Heart right ventricle (tissue), 16 donors: ENCODE results near the gene GMDS. TPM values are rescaled to one million over a fixed set of nuclear protein-coding genes. Genes with fewer than 3 reads are reported as not detected.

Experiments
- ATAC-seq, 8 donors: fragments of 200-7000 bp; cut with Tn5 transposase; one replicate each; pipeline ENCODE4 v1.9.1; 2020; ENCODE audit warnings: mild to moderate bottlenecking in 8 of 8, moderate library complexity in 8 of 8, moderate number of reproducible peaks in 1 of 8
- DNase-seq, 2 donors: peaks; one replicate each; pipeline ENCODE4 v3.0.0-alpha.2; 2020
- H3K27ac ChIP-seq, 10 donors: fragments of 200-600 bp; sonication (generic) in 2 of 10; one replicate each; pipeline versions ENCODE4 v1.5.0 to v1.8.0; 2020 to 2022; ENCODE audit warnings: mild to moderate bottlenecking in 3 of 10
- H3K27me3 ChIP-seq, 7 donors: fragments of 200-600 bp; one replicate each; pipeline ENCODE4 v1.8.0; 2021 to 2022; ENCODE audit warnings: mild to moderate bottlenecking in 2 of 7
- H3K36me3 ChIP-seq, 9 donors: fragments of 200-600 bp; sonication (generic) in 1 of 9; one replicate each; pipeline versions ENCODE4 v1.5.0 to v1.8.0; 2020 to 2022; ENCODE audit warnings: mild to moderate bottlenecking in 2 of 9
- H3K4me1 ChIP-seq, 9 donors: fragments of 200-600 bp; sonication (generic) in 1 of 9; one replicate each; pipeline versions ENCODE4 v1.5.0 to v1.8.0; 2020 to 2022; ENCODE audit warnings: mild to moderate bottlenecking in 4 of 9
- H3K4me3 ChIP-seq, 10 donors: fragments of 200-600 bp; sonication (generic) in 2 of 10; one replicate each; pipeline versions ENCODE4 v1.5.0 to v1.8.0; 2020 to 2022; ENCODE audit warnings: mild to moderate bottlenecking in 7 of 10, moderate library complexity in 2 of 10
- H3K9me3 ChIP-seq, 11 donors: fragments of 200-600 bp in 10 of 11; sonication (generic) in 2 of 11; one replicate each; pipeline versions ENCODE4 v1.5.0 to v1.8.0; 2013 to 2022; ENCODE audit warnings: mild to moderate bottlenecking in 2 of 11, control low read depth in 1 of 11, moderate library complexity in 1 of 11
- CTCF ChIP-seq, 9 donors: fragments of 200-600 bp; sonication (generic) in 2 of 9; IDR thresholded peaks; one replicate each; pipeline versions ENCODE4 v1.5.0 to v1.8.0; 2021 to 2022; ENCODE audit warnings: antibody characterized with exemption in 9 of 9, mild to moderate bottlenecking in 5 of 9, moderate library complexity in 1 of 9
- WGBS, 2 donors: extraction: QIAGEN DNeasy Blood & Tissue Kit; methylation state at CpG; one replicate each; pipeline ENCODE4 v1.1.7; 2013; ENCODE audit warnings: inconsistent platforms in 1 of 2; 5-methylcytosine and 5-hydroxymethylcytosine counted together
- intact Hi-C, 10 donors: fragments of 100-400 bp; cut with DNase I; formaldehyde crosslinking; loops; one replicate each; pipeline versions ENCODE4 v1.11.1 to v1.14.2; 2022
- polyA plus RNA-seq, 2 donors: library from polyadenylated mRNA; stranded (reverse); fragments of 200-250 nt; gene quantifications; one replicate each; pipeline ENCODE4 v1.2.3, GENCODE V29; 2013
- total RNA-seq, 10 donors: library from RNA; stranded (reverse); fragmentation: NEBNext Ultra II Directional in 3 of 10; extraction: Animal tissue kit (Norgen Biotek cat#: 25700) in 3 of 10; gene quantifications; one replicate each; pipeline versions ENCODE4 v1.2.1 to v1.2.4, GENCODE V29; 2021 to 2023
- donor health status: Arrhythmogenic right ventricular cardiomyopathy.
- donor health status: ischemic (EF 13 %, LVEDD 7.1; RV severe dilation, severe dysfunction).
- donor health status: healthy with polysubstance abuse.
- donor health status: DM: no; HTN: yes; CAD: no.
- donor health status: DM: no; HTN: no; CAD: no.
- donor health status: ischemic (EF 25% LVEDD 6.9; RV normal size, moderate dysfunction).
- donor health status: ischemic (EF 25% LVEDD 5.7; RV mildly dilated, moderate dysfunction).
- donor health status: healthy.
- donor health status: DM: yes; HTN: yes; CAD: no.
- donor health status: Ischemic cardiomyopathy.
- donor health status: ischemic (EF 35%, LVEDD 5.7; RV mildly dilated, moderate dysfunction).
- donor health status: nonischemic (EF 11% LVEDD 7.7; RV severe dilation, severe dysfunction).
- donor health status: DM: yes; HTN: yes; CAD: no.
- donor health status: PGD.
- donor health status: ischemic (EF 29% LVEDD 5.4; RV normal size, mild dysfunction).
- donor health status: nonischemic (EF 23%, LVEDD 6.1; RV moderate dilation, normal function).

Gene GMDS
- total and polyA plus RNA-seq, 12 donors, result 5.0 to 10.6 (median 6.9) TPM

GRCh38 chr6:2147261-2147660, 98.1 kb downstream of the GMDS start:
- no peak for DNase-seq
- ATAC-seq, result no peak

GRCh38 chr6:2144210-2144609, 101.2 kb downstream of the GMDS start:
- TF ChIP-seq CTCF (IDR thresholded peaks at IDR 0.05), result no peak
- no peaks in the 10 kb centered on the region for H3K4me1 ChIP-seq
- DNase-seq, result no peak

More at GRCh38 chr6:2147261-2147660, 98.1 kb downstream of the GMDS start:
- H3K27me3 ChIP-seq, result no peaks in the 10 kb centered on the region
- TF ChIP-seq CTCF (IDR thresholded peaks at IDR 0.05), result no peak
- H3K4me3 ChIP-seq, result no peak overlapping the region
- 85 to 86% methylated on average over 5 of the region's 5 CpGs for WGBS, 2 donors
- no peaks in the 10 kb centered on the region for H3K4me1 ChIP-seq
- H3K27ac ChIP-seq, result no peak overlapping the region
- H3K36me3 ChIP-seq, result no peaks in the 10 kb centered on the region
- intact Hi-C loops, result no loop called here
- no peaks in the 10 kb centered on the region for H3K9me3 ChIP-seq

GRCh38 chr6:2141644-2142290, 103.6 kb downstream of the GMDS start:
- no peaks in the 10 kb centered on the region for H3K36me3 ChIP-seq
- intact Hi-C loops, result loop anchor here in 1 of 10 donors (2.0 kb wide), 1 partner anchor 55 kb away; no protein-coding TSS in a partner anchor
- ATAC-seq, result no peak
- H3K9me3 ChIP-seq, result no peaks in the 10 kb centered on the region
- H3K4me1 ChIP-seq, result no peaks in the 10 kb centered on the region
- DNase-seq, result no peak
- TF ChIP-seq CTCF (IDR thresholded peaks at IDR 0.05), result no peak
- WGBS, 2 donors, result 87 to 88% methylated on average over 16 of the region's 16 CpGs
- H3K27ac ChIP-seq, result no peak overlapping the region
- H3K27me3 ChIP-seq, result no peaks in the 10 kb centered on the region
- H3K4me3 ChIP-seq, result no peak overlapping the region

More at GRCh38 chr6:2144210-2144609, 101.2 kb downstream of the GMDS start:
- H3K27ac ChIP-seq, result no peak overlapping the region
- no peak for ATAC-seq
- H3K4me3 ChIP-seq, result no peak overlapping the region
- intact Hi-C loops, result no loop called here
- no peaks in the 10 kb centered on the region for H3K9me3 ChIP-seq
- 89 to 91% methylated on average over 4 of the region's 4 CpGs for WGBS, 2 donors
- no peaks in the 10 kb centered on the region for H3K27me3 ChIP-seq
- no peaks in the 10 kb centered on the region for H3K36me3 ChIP-seq

GRCh38 chr6:2140438-2141128, 104.8 kb downstream of the GMDS start:
- intact Hi-C loops, result loop anchor here in 1 of 10 donors (2.0 kb wide), 1 partner anchor 56 kb away; no protein-coding TSS in a partner anchor
- no peak for TF ChIP-seq CTCF (IDR thresholded peaks at IDR 0.05)
- Histone ChIP-seq H3K4me1 (no peaks in the 10 kb centered on the region), H3K27ac (no peak overlapping the region), H3K4me3 (no peak overlapping the region), H3K36me3 (no peaks in the 10 kb centered on the region), H3K27me3 (no peaks in the 10 kb centered on the region), H3K9me3 (no peaks in the 10 kb centered on the region)
- no peak for DNase-seq
- WGBS, 2 donors, result 68 to 80% methylated on average over 6 of the region's 6 CpGs
- no peak for ATAC-seq
